Gastrocnemius medialis (tissue), 4 donors: ENCODE results near the gene AP5B1. TPM values are rescaled to one million over a fixed set of nuclear protein-coding genes. Genes with fewer than 3 reads are reported as not detected.

Experiments
- ATAC-seq, 2 donors: fragments of 150-250 bp; one replicate each; pipeline ENCODE4 v1.9.1; 2016
- DNase-seq, 2 donors: peaks; one replicate each; pipeline ENCODE4 v3.0.0-alpha.2; 2019
- H3K27ac ChIP-seq, 4 donors: fragments of 200-600 bp; sonication (generic); 1 replicate in 1 of 4; 2 replicates in 3 of 4; pipeline ENCODE4 v1.5.1; 2016 to 2018; ENCODE audit warnings: mild to moderate bottlenecking in 2 of 4, moderate library complexity in 1 of 4
- H3K27me3 ChIP-seq, 3 donors: fragments of 200-600 bp; sonication (generic) in 2 of 3; 1 replicate in 1 of 3; 2 replicates in 2 of 3; pipeline versions ENCODE4 v1.5.1 to v1.6.0; 2016 to 2019; ENCODE audit warnings: mild to moderate bottlenecking in 1 of 3, moderate library complexity in 1 of 3
- H3K36me3 ChIP-seq, 2 donors: fragments of 200-600 bp; sonication (generic) in 1 of 2; one replicate each; pipeline ENCODE4 v1.5.1; 2017 to 2018
- H3K4me1 ChIP-seq, 2 donors: fragments of 200-600 bp; sonication (generic) in 1 of 2; one replicate each; pipeline ENCODE4 v1.5.1; 2016 to 2017; ENCODE audit warnings: mild to moderate bottlenecking in 2 of 2
- H3K4me3 ChIP-seq, 4 donors: fragments of 200-600 bp; sonication (generic) in 3 of 4; 1 replicate in 1 of 4; 2 replicates in 3 of 4; pipeline ENCODE4 v1.5.1; 2016 to 2019; ENCODE audit warnings: mild to moderate bottlenecking in 2 of 4
- H3K9me3 ChIP-seq, 3 donors: fragments of 200-600 bp; sonication (generic) in 2 of 3; 1 replicate in 1 of 3; 2 replicates in 2 of 3; pipeline ENCODE4 v1.5.1; 2016 to 2019
- CTCF ChIP-seq, 5 experiments: fragments of 450-650 bp in 3 of 5; fragments of 200-600 bp in 2 of 5; sonication (generic) in 2 of 5; IDR thresholded peaks in 4 of 5; conservative IDR thresholded peaks in 1 of 5; 1 replicate in 4 of 5; 2 replicates in 1 of 5; pipeline ENCODE4 v1.5.1; 2016 to 2019; ENCODE audit warnings: antibody characterized with exemption in 5 of 5, mild to moderate bottlenecking in 3 of 5, moderate library complexity in 3 of 5
- POLR2A ChIP-seq, 2 donors: fragments of 450-650 bp; IDR thresholded peaks; one replicate each; pipeline ENCODE4 v1.6.1; 2017; ENCODE audit warnings: antibody characterized with exemption in 2 of 2, mild to moderate bottlenecking in 2 of 2, moderate library complexity in 2 of 2
- in situ Hi-C, 4 donors: fragments of 200-750 bp; cut with MboI; loops; one replicate each; pipeline versions ENCODE4 v1.15.0 to v1.8.0; 2017; ENCODE audit warnings: low sequenced_read_pairs in 4 of 4
- intact Hi-C: fragments of 100-400 bp; cut with DNase I; formaldehyde crosslinking; loops from one replicate; pipeline ENCODE4 v1.15.1; 2023; ENCODE audit warnings: low total_unique reads
- total RNA-seq, 4 donors: library from RNA; depleted of rRNA; stranded (reverse); fragments of >200 nt; gene quantifications; one replicate each; pipeline versions ENCODE4 v1.1.0 to v1.2.3, GENCODE V29; 2016

Gene AP5B1
- total RNA-seq, 4 donors from 2014 or later: 20.3 to 42.5 (median 29.7) TPM

GRCh38 chr11:65789230-65790103 lies 8.7 kb upstream of the AP5B1 start:
- DNase-seq: no peak
- in situ Hi-C loops: no loop called here
- Histone ChIP-seq H3K4me1 (peaks cover 4% of the 10 kb centered on the region in 2 donors), H3K36me3 (no peaks in the 10 kb centered on the region), H3K9me3 (no peaks in the 10 kb centered on the region), H3K4me3 (no peak overlapping the region), H3K27ac (no peak overlapping the region), H3K27me3 (peaks cover 23 to 51% (median 40%) of the 10 kb centered on the region in 3 donors)
- no peak for ATAC-seq
- TF ChIP-seq CTCF (IDR thresholded peaks at IDR 0.05 in 4 of 5, conservative IDR thresholded peaks at IDR 0.05 in 1 of 5): no peak
- TF ChIP-seq POLR2A (IDR thresholded peaks at IDR 0.05): no peak
- intact Hi-C loops: loop anchor here (10.0 kb wide), 1 partner anchor 195 kb away; no protein-coding TSS in a partner anchor

GRCh38 chr11:65788821-65789220 lies 8.0 kb upstream of the AP5B1 start:
- intact Hi-C loops: loop anchor here (10.0 kb wide), 1 partner anchor 196 kb away; no protein-coding TSS in a partner anchor
- no peaks in the 10 kb centered on the region for H3K9me3 ChIP-seq
- H3K36me3 ChIP-seq: no peaks in the 10 kb centered on the region
- no peak overlapping the region for H3K27ac ChIP-seq
- peaks cover 23 to 53% (median 40%) of the 10 kb centered on the region in 3 donors for H3K27me3 ChIP-seq
- in situ Hi-C loops: no loop called here
- H3K4me1 ChIP-seq: peaks cover 4% of the 10 kb centered on the region in 2 donors
- TF ChIP-seq POLR2A (IDR thresholded peaks at IDR 0.05): no peak
- TF ChIP-seq CTCF (IDR thresholded peaks at IDR 0.05 in 4 of 5, conservative IDR thresholded peaks at IDR 0.05 in 1 of 5): no peak
- DNase-seq (no peak), ATAC-seq (no peak)
- no peak overlapping the region for H3K4me3 ChIP-seq

- Histone ChIP-seq H3K4me3 (peak overlapping the region in 1 of 4 donors; percentile 24), H3K9me3 (no peaks in the 10 kb centered on the region), H3K4me1 (peaks cover 4% of the 10 kb centered on the region in 2 donors), H3K27me3 (peaks cover 23 to 53% (median 40%) of the 10 kb centered on the region in 3 donors), H3K36me3 (no peaks in the 10 kb centered on the region), H3K27ac (no peak overlapping the region)
- intact Hi-C loops: loop anchor here (10.0 kb wide), 1 partner anchor 197 kb away; no protein-coding TSS in a partner anchor
- TF ChIP-seq CTCF (IDR thresholded peaks at IDR 0.05 in 4 of 5, conservative IDR thresholded peaks at IDR 0.05 in 1 of 5) (no peak), POLR2A (IDR thresholded peaks at IDR 0.05) (no peak)
- no peak for ATAC-seq
- in situ Hi-C loops: no loop called here
- DNase-seq: no peak
Observed at GRCh38 chr11:65787649-65788622, 7.2 kb upstream of the AP5B1 start.

GRCh38 chr11:65786786-65787636 lies 6.2 kb upstream of the AP5B1 start, which contains the start of gene OVOL1:
Gene OVOL1 (plus strand): TSS chr11:65787063. CDS start chr11:65787374, 311 bp downstream.
- DNase-seq (no peak), ATAC-seq (no peak)
- Histone ChIP-seq H3K4me3 (peak within 1 kb of the TSS in 3 of 4 donors; percentile 6 to 44 (median 17)), H3K4me1 (peaks cover 4% of the 10 kb centered on the region in 2 donors), H3K36me3 (no peaks in the 10 kb centered on the region), H3K9me3 (no peaks in the 10 kb centered on the region), H3K27me3 (peaks cover 23 to 53% (median 40%) of the 10 kb centered on the region in 3 donors), H3K27ac (no peak within 1 kb of the TSS)
- in situ Hi-C loops: no loop called here
- no peak for TF ChIP-seq CTCF (IDR thresholded peaks at IDR 0.05 in 4 of 5, conservative IDR thresholded peaks at IDR 0.05 in 1 of 5)
- no peak for TF ChIP-seq POLR2A (IDR thresholded peaks at IDR 0.05)
- intact Hi-C loops: loop anchor here (10.0 kb wide), 1 partner anchor 198 kb away; no protein-coding TSS in a partner anchor
